Mesendoderm (in vitro differentiated cells): ENCODE measurements around the gene RASD2.

Experiments
- DNase-seq: peaks from one replicate; pipeline ENCODE4 v3.0.0; 2013
- H2AK5ac ChIP-seq: 2 replicates; pipeline ENCODE4 v1.6.1; 2013; ENCODE audit warnings: low read length, inconsistent platforms
- H2BK120ac ChIP-seq: 2 replicates; pipeline ENCODE4 v1.6.1; 2013; ENCODE audit warnings: low read depth, mild to moderate bottlenecking, low read length, moderate library complexity, mixed read lengths
- H2BK15ac ChIP-seq: replicated peaks from 2 replicates; pipeline ENCODE4 v1.6.1; 2013; ENCODE audit warnings: low read depth, mild to moderate bottlenecking, moderate library complexity
- H2BK5ac ChIP-seq: 2 replicates; pipeline ENCODE4 v1.6.1; 2013; ENCODE audit warnings: low read length, inconsistent platforms
- H3K18ac ChIP-seq: 2 replicates; pipeline ENCODE4 v1.6.1; 2013; ENCODE audit warnings: mild to moderate bottlenecking, low read length, mixed read lengths
- H3K23ac ChIP-seq: one replicate; pipeline ENCODE4 v1.6.1; 2013; ENCODE audit warnings: low read length
- H3K27ac ChIP-seq: 2 replicates; pipeline ENCODE4 v1.5.1; 2013; ENCODE audit warnings: low read depth, mild to moderate bottlenecking, inconsistent platforms, low read length, moderate library complexity
- H3K27me3 ChIP-seq: 2 replicates; pipeline ENCODE4 v1.6.1; 2013; ENCODE audit warnings: low read length, control low read depth, mild to moderate bottlenecking, inconsistent platforms; ENCODE audit not compliant: insufficient read depth, poor library complexity
- H3K36me3 ChIP-seq: 2 replicates; pipeline ENCODE4 v1.6.1; 2013; ENCODE audit warnings: low read length, inconsistent platforms; ENCODE audit not compliant: control insufficient read depth, insufficient read depth
- H3K4ac ChIP-seq: one replicate; pipeline ENCODE4 v1.6.1; 2013; ENCODE audit warnings: low read depth, mild to moderate bottlenecking, low read length, moderate library complexity
- H3K4me1 ChIP-seq: 2 replicates; pipeline ENCODE4 v1.6.1; 2013; ENCODE audit warnings: low read depth, low read length, inconsistent platforms; ENCODE audit not compliant: control insufficient read depth
- H3K4me2 ChIP-seq: 2 replicates; pipeline ENCODE4 v1.6.1; 2013; ENCODE audit warnings: low read length
- H3K4me3 ChIP-seq: 2 replicates; pipeline ENCODE4 v1.5.1; 2013; ENCODE audit warnings: mild to moderate bottlenecking, low read length
- H3K56ac ChIP-seq: one replicate; pipeline ENCODE4 v1.6.1; 2013; ENCODE audit warnings: low read length
- H3K79me1 ChIP-seq: 2 replicates; pipeline ENCODE4 v1.6.1; 2013; ENCODE audit warnings: low read length, inconsistent platforms
- H3K79me2 ChIP-seq: 2 replicates; pipeline ENCODE4 v1.6.1; 2013; ENCODE audit warnings: mild to moderate bottlenecking, low read length; ENCODE audit not compliant: control insufficient read depth, insufficient read depth
- H3K9ac ChIP-seq: 2 replicates; pipeline ENCODE4 v1.6.1; 2013; ENCODE audit warnings: low read length, inconsistent platforms
- H4K5ac ChIP-seq: one replicate; pipeline ENCODE4 v1.6.1; 2013; ENCODE audit warnings: low read length
- H4K8ac ChIP-seq: one replicate; pipeline ENCODE4 v1.6.1; 2013; ENCODE audit warnings: low read depth, mild to moderate bottlenecking, control low read depth, low read length, moderate library complexity
- WGBS: extraction: QIAGEN DNeasy Blood & Tissue Kit; methylation state at CpG from one replicate; pipeline ENCODE4 v1.1.7; 2013; ENCODE audit warnings: low lambda C conversion rate, missing lambda C conversion rate; ENCODE audit not compliant: insufficient coverage; ENCODE audit errors: extremely low coverage; 5-methylcytosine and 5-hydroxymethylcytosine counted together

RASD2 gene

GRCh38 chr22:35533365-35534029 is 7.1 kb upstream of the RASD2 start:
- Histone ChIP-seq H2BK120ac (no peak overlapping the region), H3K27ac (no peak overlapping the region), H3K79me1 (no peaks in the 10 kb centered on the region), H3K4ac (no peak overlapping the region), H3K4me2 (no peak overlapping the region), H2BK15ac (no peak overlapping the region), H3K4me3 (no peak overlapping the region), H3K18ac (no peak overlapping the region), H2AK5ac (no peak overlapping the region), H3K9ac (no peak overlapping the region), H3K56ac (no peak overlapping the region), H4K5ac (no peak overlapping the region), H2BK5ac (no peak overlapping the region), H3K23ac (no peak overlapping the region), H3K79me2 (no peaks in the 10 kb centered on the region), H3K27me3 (no peaks in the 10 kb centered on the region), H4K8ac (no peak overlapping the region), H3K4me1 (no peaks in the 10 kb centered on the region), H3K36me3 (no peaks in the 10 kb centered on the region)
- DNase-seq = no peak
- WGBS = 100% methylated on average over 2 of the region's 6 CpGs

GRCh38 chr22:35534091-35534490 is 6.5 kb upstream of the RASD2 start:
- Histone ChIP-seq H3K9ac (no peak overlapping the region), H3K4me1 (no peaks in the 10 kb centered on the region), H3K23ac (no peak overlapping the region), H3K4ac (no peak overlapping the region), H4K5ac (no peak overlapping the region), H3K79me2 (no peaks in the 10 kb centered on the region), H3K4me2 (no peak overlapping the region), H4K8ac (no peak overlapping the region), H3K56ac (no peak overlapping the region), H3K27ac (no peak overlapping the region), H2BK120ac (no peak overlapping the region), H3K4me3 (no peak overlapping the region), H3K36me3 (no peaks in the 10 kb centered on the region), H2BK15ac (no peak overlapping the region), H3K27me3 (no peaks in the 10 kb centered on the region), H3K18ac (no peak overlapping the region), H3K79me1 (no peaks in the 10 kb centered on the region), H2BK5ac (no peak overlapping the region), H2AK5ac (no peak overlapping the region)
- no CpG with 5 or more reads among the region's 3 CpGs for WGBS
- DNase-seq = no peak

GRCh38 chr22:35537232-35537631 is 3.4 kb upstream of the RASD2 start:
- no peaks in the 10 kb centered on the region for H3K79me2 ChIP-seq
- H3K4me3 ChIP-seq = no peak overlapping the region
- WGBS = no CpG with 5 or more reads among the region's 7 CpGs
- H4K5ac ChIP-seq = no peak overlapping the region
- no peaks in the 10 kb centered on the region for H3K4me1 ChIP-seq
- no peak overlapping the region for H3K4ac ChIP-seq
- no peak overlapping the region for H3K9ac ChIP-seq
- H4K8ac ChIP-seq = no peak overlapping the region
- H3K36me3 ChIP-seq = no peaks in the 10 kb centered on the region
- H2BK15ac ChIP-seq = no peak overlapping the region
- no peak overlapping the region for H3K56ac ChIP-seq
- H3K18ac ChIP-seq = no peak overlapping the region
- H3K23ac ChIP-seq = no peak overlapping the region
- no peak overlapping the region for H2BK120ac ChIP-seq
- DNase-seq = no peak
- no peak overlapping the region for H2AK5ac ChIP-seq
- no peak overlapping the region for H2BK5ac ChIP-seq
- no peaks in the 10 kb centered on the region for H3K79me1 ChIP-seq
- H3K27ac ChIP-seq = no peak overlapping the region
- peaks cover 6% of the 10 kb centered on the region for H3K27me3 ChIP-seq
- H3K4me2 ChIP-seq = no peak overlapping the region

GRCh38 chr22:35538801-35539321 is 1.8 kb upstream of the RASD2 start:
- Histone ChIP-seq H2BK5ac (no peak overlapping the region), H3K4me2 (no peak overlapping the region), H4K8ac (no peak overlapping the region), H3K27ac (no peak overlapping the region), H2AK5ac (no peak overlapping the region), H3K23ac (no peak overlapping the region), H3K9ac (no peak overlapping the region), H3K36me3 (no peaks in the 10 kb centered on the region), H2BK15ac (no peak overlapping the region), H3K4ac (no peak overlapping the region), H2BK120ac (no peak overlapping the region), H3K56ac (no peak overlapping the region), H3K79me2 (no peaks in the 10 kb centered on the region), H3K79me1 (no peaks in the 10 kb centered on the region), H3K27me3 (peaks cover 6% of the 10 kb centered on the region), H3K18ac (no peak overlapping the region), H3K4me1 (no peaks in the 10 kb centered on the region), H3K4me3 (no peak overlapping the region), H4K5ac (no peak overlapping the region)
- peak; percentile 66 for DNase-seq
- WGBS = no CpG with 5 or more reads among the region's 5 CpGs

- Histone ChIP-seq H3K23ac (no peak overlapping the region), H2BK5ac (no peak overlapping the region), H3K4ac (no peak overlapping the region), H2AK5ac (no peak overlapping the region), H2BK15ac (no peak overlapping the region), H3K27ac (no peak overlapping the region), H3K36me3 (no peaks in the 10 kb centered on the region), H3K79me2 (no peaks in the 10 kb centered on the region), H3K27me3 (peaks cover 6% of the 10 kb centered on the region), H3K9ac (no peak overlapping the region), H4K8ac (no peak overlapping the region), H3K4me1 (no peaks in the 10 kb centered on the region), H3K18ac (no peak overlapping the region), H2BK120ac (no peak overlapping the region), H3K4me2 (no peak overlapping the region), H3K4me3 (no peak overlapping the region), H3K79me1 (no peaks in the 10 kb centered on the region), H4K5ac (no peak overlapping the region), H3K56ac (no peak overlapping the region)
- no peak for DNase-seq
- 100% methylated on average over 1 of the region's 3 CpGs for WGBS
Measured at GRCh38 chr22:35539487-35539886, 1.1 kb upstream of the RASD2 start.
